Natural killer cell (primary cell): ENCODE data around the gene GJA5. TPM values are rescaled to one million over a fixed set of nuclear protein-coding genes. Genes with fewer than 3 reads are reported as not detected.

ENCODE experiments used
- ATAC-seq, 3 donors: fragments of 150-1000 bp in 2 of 3; fragments of 200-7000 bp in 1 of 3; cut with Tn5 transposase; 1 replicate in 1 of 3; 2 replicates in 2 of 3; pipeline ENCODE4 v1.10.0; 2021; ENCODE audit warnings: mild to moderate bottlenecking in 2 of 3, moderate library complexity in 2 of 3
- DNase-seq, 2 donors: peaks; one replicate each; pipeline versions ENCODE4 v3.0.0 to v3.0.0-alpha.2; 2013 to 2021; ENCODE audit warnings: mixed read lengths in 1 of 2
- H3K27ac ChIP-seq: one replicate; pipeline ENCODE4 v1.5.1; 2013; ENCODE audit warnings: mild to moderate bottlenecking, low read length
- H3K27me3 ChIP-seq: one replicate; pipeline ENCODE4 v1.6.1; 2013; ENCODE audit warnings: low read length; ENCODE audit not compliant: control insufficient read depth, insufficient read depth
- H3K36me3 ChIP-seq: one replicate; pipeline ENCODE4 v1.6.1; 2013; ENCODE audit warnings: low read length; ENCODE audit not compliant: control insufficient read depth, insufficient read depth
- H3K4me1 ChIP-seq: one replicate; pipeline ENCODE4 v1.6.1; 2013; ENCODE audit warnings: low read length; ENCODE audit not compliant: control insufficient read depth, insufficient read depth
- H3K4me3 ChIP-seq: one replicate; pipeline ENCODE4 v1.5.1; 2013; ENCODE audit warnings: low read length
- H3K9me3 ChIP-seq: one replicate; pipeline ENCODE4 v1.6.1; 2013; ENCODE audit warnings: low read length; ENCODE audit not compliant: control insufficient read depth, insufficient read depth
- H3K27ac Mint-ChIP-seq, 2 donors: one replicate each; pipeline ENCODE4 v1.8.0; 2022; ENCODE audit warnings: mild to moderate bottlenecking in 2 of 2, mixed read lengths in 2 of 2, moderate library complexity in 1 of 2
- H3K27me3 Mint-ChIP-seq, 2 donors: one replicate each; pipeline ENCODE4 v1.8.0; 2022; ENCODE audit warnings: low read depth in 2 of 2, mixed read lengths in 2 of 2
- H3K36me3 Mint-ChIP-seq: one replicate; pipeline ENCODE4 v1.8.0; 2022; ENCODE audit warnings: mixed read lengths
- H3K4me1 Mint-ChIP-seq, 2 donors: one replicate each; pipeline ENCODE4 v1.8.0; 2022; ENCODE audit warnings: mixed read lengths in 2 of 2
- H3K4me3 Mint-ChIP-seq: one replicate; pipeline ENCODE4 v1.8.0; 2022; ENCODE audit warnings: mild to moderate bottlenecking, moderate library complexity, mixed read lengths
- H3K9me3 Mint-ChIP-seq, 2 donors: one replicate each; pipeline ENCODE4 v1.8.0; 2022; ENCODE audit warnings: mixed read lengths in 2 of 2
- CTCF ChIP-seq: fragments of 200-600 bp; IDR thresholded peaks from one replicate; pipeline ENCODE4 v1.8.0; 2022; ENCODE audit warnings: antibody characterized with exemption
- WGBS: methylation state at CpG from one replicate; pipeline ENCODE4 v1.1.7; 2013; ENCODE audit warnings: missing lambda C conversion rate; ENCODE audit not compliant: insufficient coverage; 5-methylcytosine and 5-hydroxymethylcytosine counted together
- intact Hi-C: fragments of 100-400 bp; cut with micrococcal nuclease; formaldehyde crosslinking; loops from one replicate; pipeline ENCODE4 v1.14.2; 2022
- total RNA-seq, 4 donors: library from RNA; stranded (reverse); fragments of 120-200 nt in 1 of 4; gene quantifications; one replicate each; pipeline versions ENCODE4 v1.2.3 to v1.2.4, GENCODE V29; 2013 to 2022

GJA5 gene
- total RNA-seq, 3 donors from 2014 or later (not counting 1 experiment from before 2014, with no cell fraction given): not detected

GRCh38 chr1:147804942-147805723, 44.7 kb upstream of the GJA5 start:
- no peaks in the 10 kb centered on the region for H3K27me3 ChIP-seq
- H3K36me3 ChIP-seq: no peaks in the 10 kb centered on the region
- intact Hi-C loops: no loop called here
- Mint-ChIP-seq H3K36me3 (no peaks in the 10 kb centered on the region), H3K27me3 (peaks cover 7 to 22% of the 10 kb centered on the region in 2 donors), H3K9me3 (no peaks in the 10 kb centered on the region), H3K4me3 (no peak overlapping the region), H3K4me1 (no peaks in the 10 kb centered on the region), H3K27ac (no peak overlapping the region)
- H3K27ac ChIP-seq: no peak overlapping the region
- DNase-seq: no peak
- 91% methylated on average over 6 of the region's 6 CpGs for WGBS
- no peak for ATAC-seq
- no peak for TF ChIP-seq CTCF
- no peaks in the 10 kb centered on the region for H3K9me3 ChIP-seq
- no peaks in the 10 kb centered on the region for H3K4me1 ChIP-seq
- H3K4me3 ChIP-seq: no peak overlapping the region

GRCh38 chr1:147800804-147801203, 40.4 kb upstream of the GJA5 start:
- WGBS: 90% methylated on average over 1 of the region's 2 CpGs
- no peak overlapping the region for H3K4me3 Mint-ChIP-seq
- no peak for DNase-seq
- H3K4me3 ChIP-seq: no peak overlapping the region
- TF ChIP-seq CTCF: no peak
- no peaks in the 10 kb centered on the region for H3K4me1 Mint-ChIP-seq
- H3K27me3 Mint-ChIP-seq: peaks cover 7 to 15% of the 10 kb centered on the region in 2 donors
- no peaks in the 10 kb centered on the region for H3K36me3 Mint-ChIP-seq
- no peak overlapping the region for H3K27ac Mint-ChIP-seq
- no peak for ATAC-seq
- H3K4me1 ChIP-seq: no peaks in the 10 kb centered on the region
- H3K36me3 ChIP-seq: no peaks in the 10 kb centered on the region
- H3K9me3 ChIP-seq: no peaks in the 10 kb centered on the region
- intact Hi-C loops: no loop called here
- H3K27ac ChIP-seq: no peak overlapping the region
- no peaks in the 10 kb centered on the region for H3K9me3 Mint-ChIP-seq
- H3K27me3 ChIP-seq: no peaks in the 10 kb centered on the region

- Mint-ChIP-seq H3K36me3 (no peaks in the 10 kb centered on the region), H3K4me1 (no peaks in the 10 kb centered on the region), H3K27ac (no peak overlapping the region), H3K4me3 (no peak overlapping the region), H3K9me3 (no peaks in the 10 kb centered on the region), H3K27me3 (peaks cover 9 to 18% of the 10 kb centered on the region in 2 donors)
- no peaks in the 10 kb centered on the region for H3K36me3 ChIP-seq
- no peak overlapping the region for H3K27ac ChIP-seq
- no peaks in the 10 kb centered on the region for H3K27me3 ChIP-seq
- DNase-seq (no peak), ATAC-seq (no peak)
- 80% methylated on average over 3 of the region's 3 CpGs for WGBS
- intact Hi-C loops: no loop called here
- H3K9me3 ChIP-seq: no peaks in the 10 kb centered on the region
- TF ChIP-seq CTCF: no peak
- H3K4me1 ChIP-seq: no peaks in the 10 kb centered on the region
- H3K4me3 ChIP-seq: no peak overlapping the region
These were observed 38.3 kb upstream of the GJA5 start for GRCh38 chr1:147798731-147799130.

- no peak for DNase-seq
- Histone ChIP-seq H3K4me3 (no peak overlapping the region), H3K27ac (no peak overlapping the region), H3K9me3 (no peaks in the 10 kb centered on the region), H3K36me3 (no peaks in the 10 kb centered on the region), H3K4me1 (no peaks in the 10 kb centered on the region), H3K27me3 (no peaks in the 10 kb centered on the region)
- H3K4me1 Mint-ChIP-seq: no peaks in the 10 kb centered on the region
- H3K9me3 Mint-ChIP-seq: no peaks in the 10 kb centered on the region
- no peak overlapping the region for H3K27ac Mint-ChIP-seq
- ATAC-seq: no peak
- 46% methylated on average over 10 of the region's 10 CpGs for WGBS
- H3K27me3 Mint-ChIP-seq: peaks cover 9 to 14% of the 10 kb centered on the region in 2 donors
- no peak for TF ChIP-seq CTCF
- no peak overlapping the region for H3K4me3 Mint-ChIP-seq
- no peaks in the 10 kb centered on the region for H3K36me3 Mint-ChIP-seq
- intact Hi-C loops: no loop called here
These were observed 34.2 kb upstream of the GJA5 start for GRCh38 chr1:147794570-147794969.
